ENCODE data around the gene ANKHD1.

Gene ANKHD1

GRCh38 chr5:140408750-140409241 is 7.2 kb downstream of the ANKHD1 start (continued):
- TF ChIP-seq ZNF600 (tag by site-specific recombination; IDR thresholded peaks at IDR 0.05): 0 out of 2 replicates have a peak, but pooled peaks have one; percentile 16
- no peak for TF ChIP-seq MZF1 (tag by site-specific recombination; IDR thresholded peaks at IDR 0.05; ENCODE audit: borderline replicate concordance)
- no peak for TF ChIP-seq ZNF837 (tag by site-specific recombination; IDR thresholded peaks at IDR 0.05)
- TF ChIP-seq ZNF560 (tag by site-specific recombination; IDR thresholded peaks at IDR 0.05; ENCODE audit: borderline replicate concordance): no peak
- no peak for TF ChIP-seq PBX3 (CRISPR knock-in tag; IDR thresholded peaks at IDR 0.05)
- no peak for TF ChIP-seq ZNF148 (tag by site-specific recombination; IDR thresholded peaks at IDR 0.05; ENCODE audit: borderline replicate concordance)
- TF ChIP-seq ZNF843 (tag by site-specific recombination; IDR thresholded peaks at IDR 0.05): no peak
- TF ChIP-seq ZSCAN30 (tag by site-specific recombination; IDR thresholded peaks at IDR 0.05): no peak
- no peak for TF ChIP-seq ZBTB10 (tag by site-specific recombination; IDR thresholded peaks at IDR 0.05)
- no peak for TF ChIP-seq ZNF610 (tag by site-specific recombination; IDR thresholded peaks at IDR 0.05; ENCODE audit: borderline replicate concordance)
- no peak for TF ChIP-seq SCRT2 (tag by site-specific recombination; IDR thresholded peaks at IDR 0.05)
- no peak for TF ChIP-seq REPIN1 (tag by site-specific recombination; IDR thresholded peaks at IDR 0.05; ENCODE audit: low read depth)
- TF ChIP-seq ZBTB17 (tag by site-specific recombination; IDR thresholded peaks at IDR 0.05): no peak
- no peak for TF ChIP-seq ZNF23 (tag by site-specific recombination; IDR thresholded peaks at IDR 0.05; ENCODE audit: borderline replicate concordance)
- TF ChIP-seq ZNF2 (tag by site-specific recombination; IDR thresholded peaks at IDR 0.05): no peak
- TF ChIP-seq ZNF561 (tag by site-specific recombination; IDR thresholded peaks at IDR 0.05; ENCODE audit: borderline replicate concordance): no peak
- no peak for TF ChIP-seq PRDM6 (tag by site-specific recombination; IDR thresholded peaks at IDR 0.05)
- TF ChIP-seq PRDM1 (tag by site-specific recombination; IDR thresholded peaks at IDR 0.05): 0 out of 2 replicates have a peak, but pooled peaks have one; percentile 22

GRCh38 chr5:140413230-140413629 is 11.6 kb downstream of the ANKHD1 start:
- ChIA-PET POLR2A (no interaction called here), CTCF (no interaction called here)
- Histone ChIP-seq H3K4me1 (ENCODE audit: control insufficient read depth, insufficient read depth, low read length) (peaks cover 4% of the 10 kb centered on the region; the same call in 1 of the 2 replicates), H3K36me3 (ENCODE audit: control insufficient read depth in 2 of 2, insufficient read depth in 1 of 2, low read length in 2 of 2) (peaks cover 0 to 9% of the 10 kb centered on the region in 2 experiments; a peak in 1 of 3 replicates), H3K9me3 (ENCODE audit: control insufficient read depth, insufficient read depth, low read depth, low read length) (no peaks in the 10 kb centered on the region), H3K27ac (ENCODE audit: extremely low read depth, low read depth, low read length) (no peak overlapping the region), H3K4me3 (ENCODE audit: low read depth, low read length) (no peak overlapping the region)
- TF ChIP-seq ZNF239 (tag by site-specific recombination; IDR thresholded peaks at IDR 0.05): no peak
- peak; percentile 27; the same call in 1 of the 2 replicates for TF ChIP-seq PRDM6 (tag by site-specific recombination; IDR thresholded peaks at IDR 0.05)
- no peak for TF ChIP-seq PRDM1 (tag by site-specific recombination; IDR thresholded peaks at IDR 0.05)
- TF ChIP-seq ZSCAN18 (tag by site-specific recombination; IDR thresholded peaks at IDR 0.05): no peak
- no peak for TF ChIP-seq EGR2 (tag by site-specific recombination; IDR thresholded peaks at IDR 0.05; ENCODE audit: low read depth)
- TF ChIP-seq ELK4 (IDR thresholded peaks at IDR 0.05; ENCODE audit: borderline replicate concordance, low read depth, low read length): no peak

Data from HEK293 (cell line).